Tibial nerve (tissue), 4 donors: ENCODE data around the gene THG1L. TPM values are rescaled to one million over a fixed set of nuclear protein-coding genes. Genes with fewer than 3 reads are reported as not detected.

Experiments used
- DNase-seq, 2 donors: peaks; one replicate each; pipeline ENCODE4 v3.0.0-alpha.2; 2019; ENCODE audit warnings: low spot score in 2 of 2
- H3K27ac ChIP-seq, 4 donors: fragments of 200-600 bp; sonication (generic) in 3 of 4; one replicate each; pipeline ENCODE4 v1.5.1; 2017 to 2019; ENCODE audit warnings: mild to moderate bottlenecking in 1 of 4
- H3K27me3 ChIP-seq, 2 donors: fragments of 200-600 bp; sonication (generic) in 1 of 2; one replicate each; pipeline versions ENCODE4 v1.5.1 to v1.6.0; 2017 to 2019
- H3K36me3 ChIP-seq, 3 donors: fragments of 200-600 bp; sonication (generic); one replicate each; pipeline ENCODE4 v1.5.1; 2018 to 2019
- H3K4me1 ChIP-seq, 4 donors: fragments of 200-600 bp; sonication (generic) in 3 of 4; one replicate each; pipeline ENCODE4 v1.5.1; 2017 to 2019
- H3K4me3 ChIP-seq, 4 donors: fragments of 200-600 bp; sonication (generic) in 3 of 4; one replicate each; pipeline ENCODE4 v1.5.1; 2017 to 2019; ENCODE audit warnings: mild to moderate bottlenecking in 1 of 4, moderate library complexity in 1 of 4
- H3K9me3 ChIP-seq, 4 donors: fragments of 200-600 bp; sonication (generic) in 3 of 4; one replicate each; pipeline ENCODE4 v1.5.1; 2017 to 2019
- CTCF ChIP-seq, 5 experiments: fragments of 200-600 bp in 3 of 5; fragments of 450-650 bp in 2 of 5; sonication (generic) in 3 of 5; IDR thresholded peaks; one replicate each; pipeline ENCODE4 v1.5.1; 2016 to 2019; ENCODE audit warnings: antibody characterized with exemption in 5 of 5, mild to moderate bottlenecking in 3 of 5, moderate library complexity in 2 of 5
- EP300 ChIP-seq, 2 donors: sonication (generic); formaldehyde crosslinking; IDR thresholded peaks; one replicate each; pipeline ENCODE4 v1.6.1; 2017; ENCODE audit warnings: antibody characterized with exemption in 2 of 2, mild to moderate bottlenecking in 1 of 2
- POLR2A ChIP-seq, 2 donors: fragments of 450-650 bp; IDR thresholded peaks; one replicate each; pipeline ENCODE4 v1.6.1; 2017; ENCODE audit warnings: antibody characterized with exemption in 2 of 2, mild to moderate bottlenecking in 2 of 2, moderate library complexity in 2 of 2
- WGBS, 2 donors: methylation state at CpG; one replicate each; pipeline ENCODE4 v1.1.5; 2018; 5-methylcytosine and 5-hydroxymethylcytosine counted together
- total RNA-seq, 4 donors: library from RNA; depleted of rRNA; stranded (reverse); fragments of >200 nt; gene quantifications; one replicate each; pipeline ENCODE4 v1.1.0, GENCODE V29; 2016

THG1L gene
- total RNA-seq, 4 donors from 2014 or later = 4.9 to 11.5 (median 9.2) TPM

DNA sequence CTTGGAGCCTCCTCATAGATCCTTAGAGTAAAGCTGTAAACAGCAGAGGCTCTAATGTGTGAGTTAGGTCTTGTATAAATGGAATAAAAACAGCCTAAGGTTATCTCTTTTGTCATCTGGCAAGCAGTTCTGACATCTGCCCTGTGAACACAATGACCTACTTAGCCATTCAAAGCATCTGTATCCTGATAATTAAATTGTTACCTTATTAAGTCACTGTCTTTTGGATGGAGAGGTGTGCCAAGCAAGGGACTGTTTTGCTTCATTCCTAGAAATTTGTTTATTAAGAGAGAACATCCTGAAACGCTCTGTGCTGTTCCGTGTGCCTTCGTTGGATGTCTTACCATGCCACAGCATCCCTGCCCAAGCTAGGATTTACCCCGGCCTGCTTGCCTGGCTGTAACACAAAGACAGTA, 13.8 kb downstream of the THG1L start:
- no peak for TF ChIP-seq CTCF (IDR thresholded peaks at IDR 0.05)
- no peak for TF ChIP-seq EP300 (IDR thresholded peaks at IDR 0.05)
- no peak for TF ChIP-seq POLR2A (IDR thresholded peaks at IDR 0.05)
- no peak for DNase-seq
- Histone ChIP-seq H3K4me1 (peaks cover 0 to 20% (median 7%) of the 10 kb centered on the region in 4 donors), H3K9me3 (no peaks in the 10 kb centered on the region), H3K27ac (no peak overlapping the region), H3K27me3 (no peaks in the 10 kb centered on the region), H3K36me3 (peaks cover 0 to 4% (median 0%) of the 10 kb centered on the region in 3 donors), H3K4me3 (peak overlapping the region in 1 of 4 donors; percentile 86)
- WGBS, 2 donors = 85 to 86% methylated on average over 4 of the region's 4 CpGs

GRCh38 chr5:157747173-157747740, 16.0 kb downstream of the THG1L start:
- TF ChIP-seq CTCF (IDR thresholded peaks at IDR 0.05) (no peak), EP300 (IDR thresholded peaks at IDR 0.05) (no peak), POLR2A (IDR thresholded peaks at IDR 0.05) (no peak)
- H3K9me3 ChIP-seq = no peaks in the 10 kb centered on the region
- peaks cover 0 to 20% (median 7%) of the 10 kb centered on the region in 4 donors for H3K4me1 ChIP-seq
- no peak overlapping the region for H3K4me3 ChIP-seq
- no peak overlapping the region for H3K27ac ChIP-seq
- DNase-seq = no peak
- no peaks in the 10 kb centered on the region for H3K27me3 ChIP-seq
- WGBS, 2 donors = 89 to 91% methylated on average over 6 of the region's 6 CpGs
- peaks cover 0 to 8% (median 0%) of the 10 kb centered on the region in 3 donors for H3K36me3 ChIP-seq

GRCh38 chr5:157747766-157748700, 16.8 kb downstream of the THG1L start:
- H3K4me1 ChIP-seq = peaks cover 0 to 17% (median 7%) of the 10 kb centered on the region in 4 donors
- no peaks in the 10 kb centered on the region for H3K9me3 ChIP-seq
- TF ChIP-seq CTCF (IDR thresholded peaks at IDR 0.05) (no peak), EP300 (IDR thresholded peaks at IDR 0.05) (no peak), POLR2A (IDR thresholded peaks at IDR 0.05) (no peak)
- H3K27me3 ChIP-seq = no peaks in the 10 kb centered on the region
- 92 to 94% methylated on average over 8 of the region's 8 CpGs for WGBS, 2 donors
- peaks cover 0 to 16% (median 0%) of the 10 kb centered on the region in 3 donors for H3K36me3 ChIP-seq
- H3K27ac ChIP-seq = no peak overlapping the region
- no peak for DNase-seq
- no peak overlapping the region for H3K4me3 ChIP-seq

- Histone ChIP-seq H3K27me3 (no peaks in the 10 kb centered on the region), H3K9me3 (no peaks in the 10 kb centered on the region), H3K4me3 (no peak overlapping the region), H3K27ac (no peak overlapping the region), H3K36me3 (peaks cover 0 to 24% (median 0%) of the 10 kb centered on the region in 3 donors), H3K4me1 (peaks cover 0 to 13% (median 7%) of the 10 kb centered on the region in 4 donors)
- TF ChIP-seq EP300 (IDR thresholded peaks at IDR 0.05) = no peak
- no peak for TF ChIP-seq POLR2A (IDR thresholded peaks at IDR 0.05)
- TF ChIP-seq CTCF (IDR thresholded peaks at IDR 0.05) = no peak
- 81 to 83% methylated on average over 4 of the region's 4 CpGs for WGBS, 2 donors
- DNase-seq = no peak
Observed at GRCh38 chr5:157748760-157749461, 17.7 kb downstream of the THG1L start.
